ENCODE measurements around the gene ACACA.

The ACACA gene

GRCh38 chr17:37130984-37131446, 275.6 kb downstream of the ACACA start:
- DNase-seq (ENCODE audit: low read depth), result no peak

GRCh38 chr17:37124821-37125173, 281.8 kb downstream of the ACACA start:
- no peak for DNase-seq (ENCODE audit: low read depth)

- no peak for DNase-seq (ENCODE audit: low read depth)
Observed at GRCh38 chr17:37123941-37124820, 282.5 kb downstream of the ACACA start.

- no peak for DNase-seq (ENCODE audit: low read depth)
Observed at GRCh38 chr17:37123386-37123785, 283.2 kb downstream of the ACACA start.

- no peak for DNase-seq (ENCODE audit: low read depth)
Observed at GRCh38 chr17:37121616-37122015, 285.0 kb downstream of the ACACA start.

DNA sequence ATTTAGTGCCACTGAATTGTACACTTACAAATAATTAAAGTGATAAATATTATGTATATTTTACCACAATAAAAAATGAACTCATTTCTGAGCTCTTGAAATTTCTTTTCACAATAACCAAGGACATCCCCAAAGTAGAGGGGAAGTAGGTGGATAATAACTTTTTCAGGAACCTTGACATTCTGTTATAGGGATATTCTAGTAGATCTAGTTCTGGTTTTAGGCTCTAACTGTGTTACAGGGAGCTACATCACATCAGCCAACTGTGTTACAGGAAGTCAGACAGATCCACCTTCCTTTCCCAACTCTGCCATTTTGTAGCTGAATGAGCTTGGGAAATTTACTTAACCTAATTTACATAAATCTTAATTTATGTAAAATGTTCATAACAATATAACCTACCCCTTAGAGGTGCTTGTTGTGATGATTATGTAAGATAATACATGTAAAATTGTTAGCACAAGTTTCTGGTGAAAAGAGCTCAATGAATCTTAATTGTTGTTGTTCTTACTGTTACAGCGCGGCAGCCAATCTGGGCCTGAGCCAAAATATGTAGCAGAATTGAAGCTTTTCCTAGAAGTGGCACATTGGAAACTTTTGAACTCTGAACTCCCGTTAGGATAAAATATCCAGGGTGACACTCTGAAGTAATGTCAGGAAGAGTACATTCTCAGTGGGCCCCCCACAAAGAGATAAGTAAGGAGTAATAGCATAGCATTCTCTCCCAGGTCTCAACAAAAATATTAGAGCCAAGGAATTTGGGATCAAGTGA, 288.1 kb downstream of the ACACA start:
- DNase-seq (ENCODE audit: low read depth), result no peak

GRCh38 chr17:37117373-37118142, 289.1 kb downstream of the ACACA start:
- DNase-seq (ENCODE audit: low read depth), result peak; percentile 14

GRCh38 chr17:37116671-37117185, 289.9 kb downstream of the ACACA start:
- no peak for DNase-seq (ENCODE audit: low read depth)

- DNase-seq (ENCODE audit: low read depth), result no peak
Observed at GRCh38 chr17:37111329-37111728, 295.3 kb downstream of the ACACA start.

DNA sequence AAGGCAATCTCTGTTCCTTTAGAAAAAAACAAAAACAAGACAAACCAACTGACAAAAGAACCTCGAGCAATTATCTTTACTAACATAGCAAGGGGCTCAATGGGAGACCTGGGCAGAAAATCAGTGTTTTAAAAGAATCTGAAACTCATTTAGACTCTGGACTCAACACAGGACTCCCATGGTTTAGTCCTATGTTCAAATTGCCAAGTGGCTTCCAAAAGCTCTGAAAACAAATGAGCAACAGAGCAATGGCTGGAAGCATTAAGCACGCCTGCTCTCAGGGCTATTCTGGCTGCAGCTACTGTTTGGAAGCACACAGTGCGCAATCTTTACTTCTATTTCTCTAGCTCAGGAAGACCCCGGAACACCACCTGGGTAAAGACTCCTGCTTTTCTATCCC, 295.9 kb downstream of the ACACA start:
- DNase-seq (ENCODE audit: low read depth), result no peak

- no peak for DNase-seq (ENCODE audit: low read depth)
Observed at GRCh38 chr17:37109731-37110710, 296.6 kb downstream of the ACACA start.

DNA sequence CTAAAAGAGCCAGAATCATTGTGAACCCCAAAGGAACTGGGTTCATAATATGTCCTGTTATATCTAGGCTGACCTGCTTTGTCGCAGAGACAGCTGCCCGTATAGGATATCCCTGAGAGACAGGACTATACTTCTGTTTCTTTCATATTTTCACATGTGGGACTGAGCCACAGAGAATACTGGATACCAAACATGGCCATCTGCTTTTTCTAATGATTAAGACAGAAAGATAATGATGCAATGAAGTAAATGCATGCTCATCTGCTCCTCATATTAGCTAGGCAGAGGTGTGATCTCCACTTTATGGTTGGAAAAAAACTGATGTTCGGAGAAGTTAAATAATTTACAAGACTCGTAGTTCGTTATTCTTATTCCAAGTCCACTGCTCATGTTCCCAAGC, 297.5 kb downstream of the ACACA start:
- no peak for DNase-seq (ENCODE audit: low read depth)

- DNase-seq (ENCODE audit: low read depth), result peak; percentile 19
Observed at GRCh38 chr17:37107406-37108083, 299.1 kb downstream of the ACACA start.

DNA sequence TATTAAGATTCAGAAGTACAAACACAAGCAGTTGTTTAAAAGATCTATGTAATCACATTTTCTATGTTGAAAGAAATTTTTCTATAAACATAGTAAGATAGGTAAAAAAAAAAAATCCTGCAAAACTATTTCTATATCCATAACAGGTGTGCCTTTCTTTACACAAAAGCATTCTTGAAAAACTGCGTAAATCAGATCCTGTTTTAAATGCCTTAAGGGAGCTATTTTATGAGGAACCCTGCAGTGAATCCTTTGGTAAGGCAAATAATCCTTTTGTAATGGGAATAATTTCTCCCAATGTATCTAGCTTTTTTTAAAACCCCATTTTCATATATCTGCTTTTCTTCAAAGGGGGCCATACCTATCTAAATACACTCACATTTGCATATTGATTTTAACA, 300.6 kb downstream of the ACACA start:
- DNase-seq (ENCODE audit: low read depth), result no peak

GRCh38 chr17:37103231-37103630, 303.4 kb downstream of the ACACA start:
- DNase-seq (ENCODE audit: low read depth), result no peak

DNA sequence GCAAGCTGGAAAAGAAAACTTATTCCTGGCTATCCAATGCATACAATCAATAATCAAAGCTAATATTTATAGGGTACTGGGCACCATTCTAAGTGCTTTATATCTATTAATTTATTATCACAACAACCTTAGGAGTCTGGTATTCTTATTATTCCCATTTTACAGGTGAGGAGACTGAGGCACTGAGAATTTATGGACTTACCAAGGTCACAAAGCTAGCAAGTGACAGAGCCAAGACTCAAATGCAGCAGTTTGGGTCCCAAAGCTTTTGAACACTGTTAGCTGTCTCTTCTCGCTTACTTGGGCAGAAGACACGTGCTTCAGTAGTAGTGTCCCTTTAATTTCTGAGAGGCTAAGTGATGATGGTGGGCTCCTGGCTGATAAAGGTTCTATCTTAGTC, 305.3 kb downstream of the ACACA start:
- no peak for DNase-seq (ENCODE audit: low read depth)

GRCh38 chr17:37100231-37100630, 306.4 kb downstream of the ACACA start:
- no peak for DNase-seq (ENCODE audit: low read depth)

DNA sequence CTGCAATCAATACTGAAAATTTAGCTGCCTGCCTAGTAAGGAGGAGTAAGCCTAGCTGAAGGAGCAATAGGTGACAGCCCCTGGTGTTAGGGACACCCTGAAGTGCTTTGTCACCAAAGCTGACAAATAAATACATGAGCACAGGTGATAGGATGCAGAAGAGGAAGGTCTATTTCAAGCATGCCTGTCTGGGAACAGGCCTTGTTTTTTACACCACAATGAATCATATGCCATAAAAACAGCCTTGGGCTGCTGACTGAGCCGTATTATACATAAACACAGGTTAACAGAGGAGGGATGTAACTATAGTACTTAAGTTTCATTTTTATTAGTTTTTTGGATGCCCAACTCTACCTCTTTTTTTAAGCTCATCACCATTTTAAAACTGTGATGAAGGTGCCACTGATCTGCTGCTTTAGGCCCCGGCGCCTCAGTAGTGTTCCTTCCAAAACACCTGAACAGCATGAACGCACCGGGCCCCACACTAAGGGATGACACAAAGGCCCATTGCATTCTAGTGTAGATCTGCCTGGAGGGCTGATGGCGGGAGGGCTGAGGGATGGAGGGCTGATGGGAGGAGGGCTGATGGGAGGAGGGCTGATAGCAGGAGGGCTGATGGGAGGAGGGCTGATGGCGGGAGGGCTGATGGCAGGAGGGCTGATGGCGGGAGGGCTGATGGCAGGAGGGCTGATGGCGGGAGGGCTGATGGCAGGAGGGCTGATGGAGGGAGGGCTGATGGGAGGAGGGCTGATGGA, 307.5 kb downstream of the ACACA start:
- DNase-seq (ENCODE audit: low read depth), result no peak

DNA sequence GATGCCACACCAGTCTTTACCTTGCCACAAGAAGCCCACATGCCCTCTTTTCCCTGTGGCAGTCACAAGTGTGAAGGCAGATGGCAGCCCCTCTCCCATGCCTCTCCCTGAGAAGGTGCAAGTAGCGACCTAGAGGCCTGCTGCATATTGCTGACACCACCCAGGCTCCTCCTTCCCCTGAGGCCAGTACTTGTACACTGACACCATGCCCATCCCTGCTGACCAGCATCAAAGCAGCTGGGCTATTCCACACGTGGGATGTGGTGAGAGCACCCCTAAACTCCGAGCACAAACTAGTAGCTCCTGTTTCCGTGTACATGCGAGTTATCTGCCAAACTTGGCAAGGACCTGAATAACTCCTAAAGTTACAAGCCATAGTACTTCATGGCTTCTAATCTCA, 308.5 kb downstream of the ACACA start:
- no peak for DNase-seq (ENCODE audit: low read depth)

- DNase-seq (ENCODE audit: low read depth), result no peak
Observed at GRCh38 chr17:37097154-37097553, 309.5 kb downstream of the ACACA start.
